ENCODE data around the gene DICER1. TPM values are rescaled to one million over a fixed set of nuclear protein-coding genes. Genes with fewer than 3 reads are reported as not detected.
A peak's percentile ranks its signal among the peaks of the same experiment; 100 is the strongest.

The DICER1 gene
- total RNA-seq, 1 experiment from 2014 or later: 27.7 TPM

- no peak for DNase-seq (ENCODE audit: low read depth)
Observed at GRCh38 chr14:95059126-95059525, 98.2 kb downstream of the DICER1 start.

GRCh38 chr14:95058491-95058890 is 98.8 kb downstream of the DICER1 start:
- DNase-seq (ENCODE audit: low read depth): no peak

- DNase-seq (ENCODE audit: low read depth): no peak
Observed at GRCh38 chr14:95057851-95058250, 99.5 kb downstream of the DICER1 start.

GRCh38 chr14:95057147-95057546 is 100.2 kb downstream of the DICER1 start:
- DNase-seq (ENCODE audit: low read depth): no peak

- no peak for DNase-seq (ENCODE audit: low read depth)
Observed at GRCh38 chr14:95056476-95056875, 100.9 kb downstream of the DICER1 start.

- no peak for DNase-seq (ENCODE audit: low read depth)
Observed at GRCh38 chr14:95055318-95055717, 102.0 kb downstream of the DICER1 start.

- no peak for DNase-seq (ENCODE audit: low read depth)
Observed at GRCh38 chr14:95054346-95055280, 102.7 kb downstream of the DICER1 start.

- DNase-seq (ENCODE audit: low read depth): no peak
Observed at GRCh38 chr14:95052016-95052585, 105.2 kb downstream of the DICER1 start.

- DNase-seq (ENCODE audit: low read depth): no peak
Observed at GRCh38 chr14:95049952-95050351, 107.4 kb downstream of the DICER1 start.

- no peak for DNase-seq (ENCODE audit: low read depth)
Observed at GRCh38 chr14:95048771-95049312, 108.5 kb downstream of the DICER1 start.

GRCh38 chr14:95047754-95048153 is 109.6 kb downstream of the DICER1 start:
- no peak for DNase-seq (ENCODE audit: low read depth)

- peak; percentile 32 for DNase-seq (ENCODE audit: low read depth)
Observed at GRCh38 chr14:95046711-95047681, 110.3 kb downstream of the DICER1 start.

GRCh38 chr14:95045836-95046430 is 111.4 kb downstream of the DICER1 start:
- DNase-seq (ENCODE audit: low read depth): no peak

GRCh38 chr14:95045106-95045701 is 112.1 kb downstream of the DICER1 start:
- DNase-seq (ENCODE audit: low read depth): no peak

- no peak for DNase-seq (ENCODE audit: low read depth)
Observed at GRCh38 chr14:95044463-95045105, 112.7 kb downstream of the DICER1 start.

- no peak for DNase-seq (ENCODE audit: low read depth)
Observed at GRCh38 chr14:95043732-95044462, 113.4 kb downstream of the DICER1 start.

GRCh38 chr14:95043314-95043713 is 114.0 kb downstream of the DICER1 start:
- no peak for DNase-seq (ENCODE audit: low read depth)

- no peak for DNase-seq (ENCODE audit: low read depth)
Observed at GRCh38 chr14:95041477-95042020, 115.8 kb downstream of the DICER1 start.
